Natural killer cell (primary cell): Measurements from ENCODE around the gene SEZ6L2. TPM values are rescaled to one million over a fixed set of nuclear protein-coding genes. Genes with fewer than 3 reads are reported as not detected.

Source experiments
- ATAC-seq, 3 donors: fragments of 150-1000 bp in 2 of 3; fragments of 200-7000 bp in 1 of 3; cut with Tn5 transposase; 1 replicate in 1 of 3; 2 replicates in 2 of 3; pipeline ENCODE4 v1.10.0; 2021; ENCODE audit warnings: mild to moderate bottlenecking in 2 of 3, moderate library complexity in 2 of 3
- DNase-seq, 2 donors: peaks; one replicate each; pipeline versions ENCODE4 v3.0.0 to v3.0.0-alpha.2; 2013 to 2021; ENCODE audit warnings: mixed read lengths in 1 of 2
- H3K27ac ChIP-seq: one replicate; pipeline ENCODE4 v1.5.1; 2013; ENCODE audit warnings: mild to moderate bottlenecking, low read length
- H3K27me3 ChIP-seq: one replicate; pipeline ENCODE4 v1.6.1; 2013; ENCODE audit warnings: low read length; ENCODE audit not compliant: control insufficient read depth, insufficient read depth
- H3K36me3 ChIP-seq: one replicate; pipeline ENCODE4 v1.6.1; 2013; ENCODE audit warnings: low read length; ENCODE audit not compliant: control insufficient read depth, insufficient read depth
- H3K4me1 ChIP-seq: one replicate; pipeline ENCODE4 v1.6.1; 2013; ENCODE audit warnings: low read length; ENCODE audit not compliant: control insufficient read depth, insufficient read depth
- H3K4me3 ChIP-seq: one replicate; pipeline ENCODE4 v1.5.1; 2013; ENCODE audit warnings: low read length
- H3K9me3 ChIP-seq: one replicate; pipeline ENCODE4 v1.6.1; 2013; ENCODE audit warnings: low read length; ENCODE audit not compliant: control insufficient read depth, insufficient read depth
- H3K27ac Mint-ChIP-seq, 2 donors: one replicate each; pipeline ENCODE4 v1.8.0; 2022; ENCODE audit warnings: mild to moderate bottlenecking in 2 of 2, mixed read lengths in 2 of 2, moderate library complexity in 1 of 2
- H3K27me3 Mint-ChIP-seq, 2 donors: one replicate each; pipeline ENCODE4 v1.8.0; 2022; ENCODE audit warnings: low read depth in 2 of 2, mixed read lengths in 2 of 2
- H3K36me3 Mint-ChIP-seq: one replicate; pipeline ENCODE4 v1.8.0; 2022; ENCODE audit warnings: mixed read lengths
- H3K4me1 Mint-ChIP-seq, 2 donors: one replicate each; pipeline ENCODE4 v1.8.0; 2022; ENCODE audit warnings: mixed read lengths in 2 of 2
- H3K4me3 Mint-ChIP-seq: one replicate; pipeline ENCODE4 v1.8.0; 2022; ENCODE audit warnings: mild to moderate bottlenecking, moderate library complexity, mixed read lengths
- H3K9me3 Mint-ChIP-seq, 2 donors: one replicate each; pipeline ENCODE4 v1.8.0; 2022; ENCODE audit warnings: mixed read lengths in 2 of 2
- WGBS: methylation state at CpG from one replicate; pipeline ENCODE4 v1.1.7; 2013; ENCODE audit warnings: missing lambda C conversion rate; ENCODE audit not compliant: insufficient coverage; 5-methylcytosine and 5-hydroxymethylcytosine counted together
- intact Hi-C: fragments of 100-400 bp; cut with micrococcal nuclease; formaldehyde crosslinking; loops from one replicate; pipeline ENCODE4 v1.14.2; 2022
- total RNA-seq, 4 donors: library from RNA; stranded (reverse); fragments of 120-200 nt in 1 of 4; gene quantifications; one replicate each; pipeline versions ENCODE4 v1.2.3 to v1.2.4, GENCODE V29; 2013 to 2022
- TF ChIP-seq, protein P1 (sequence below): fragments of 200-600 bp; IDR thresholded peaks from one replicate; pipeline ENCODE4 v1.8.0; 2022; ENCODE audit warnings: antibody characterized with exemption

The SEZ6L2 gene
- under 1 TPM in 1 of 3 donors, not detected in 2; 0.14 TPM for total RNA-seq
- not detected for total RNA-seq (2013)

DNA sequence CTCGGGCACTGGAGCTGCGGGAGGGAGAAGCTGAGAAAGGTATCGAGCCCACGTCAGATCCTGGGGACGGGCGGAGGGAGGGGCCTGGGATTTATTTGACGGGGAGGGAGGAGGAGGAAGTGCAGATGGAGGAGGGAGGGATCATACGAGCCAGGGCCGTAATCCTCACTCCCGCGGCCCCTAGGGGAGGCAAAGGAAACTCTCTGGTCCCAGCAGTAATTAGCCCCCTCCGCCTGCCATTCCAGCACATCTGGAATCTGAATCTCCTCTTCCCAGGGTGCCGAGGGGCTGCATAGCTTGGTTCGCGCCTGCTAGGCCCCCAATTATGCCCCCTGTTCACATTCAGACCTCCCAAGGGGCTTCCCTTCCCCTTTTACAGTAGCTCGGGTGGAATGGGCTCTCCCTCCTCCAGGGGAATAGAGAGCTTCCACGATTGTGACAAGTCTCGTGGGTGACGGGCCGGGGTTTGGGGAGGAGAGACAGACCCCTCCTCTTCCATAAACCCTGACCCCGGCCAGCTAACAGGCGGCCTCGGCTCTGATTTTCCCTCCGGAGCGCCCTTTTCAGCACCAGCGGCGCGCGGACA, at the start of gene SEZ6L2:
Gene SEZ6L2, minus strand, starts transcription at position 35 of the 586 bp plus-strand sequence. CDS start 531 bp downstream, outside the sequence.
- H3K27ac Mint-ChIP-seq = no peak within 1 kb of the TSS
- peak in 1 of 2 donors; percentile 23 for DNase-seq
- peaks cover 20 to 37% of the 10 kb centered on the region in 2 donors for H3K27me3 Mint-ChIP-seq
- H3K27me3 ChIP-seq = peaks cover 27% of the 10 kb centered on the region
- H3K4me3 Mint-ChIP-seq = peak within 1 kb of the TSS; percentile 70
- peaks cover 13% of the 10 kb centered on the region for H3K4me1 ChIP-seq
- no peaks in the 10 kb centered on the region for H3K9me3 Mint-ChIP-seq
- no peaks in the 10 kb centered on the region for H3K36me3 Mint-ChIP-seq
- TF ChIP-seq, protein P1, sequence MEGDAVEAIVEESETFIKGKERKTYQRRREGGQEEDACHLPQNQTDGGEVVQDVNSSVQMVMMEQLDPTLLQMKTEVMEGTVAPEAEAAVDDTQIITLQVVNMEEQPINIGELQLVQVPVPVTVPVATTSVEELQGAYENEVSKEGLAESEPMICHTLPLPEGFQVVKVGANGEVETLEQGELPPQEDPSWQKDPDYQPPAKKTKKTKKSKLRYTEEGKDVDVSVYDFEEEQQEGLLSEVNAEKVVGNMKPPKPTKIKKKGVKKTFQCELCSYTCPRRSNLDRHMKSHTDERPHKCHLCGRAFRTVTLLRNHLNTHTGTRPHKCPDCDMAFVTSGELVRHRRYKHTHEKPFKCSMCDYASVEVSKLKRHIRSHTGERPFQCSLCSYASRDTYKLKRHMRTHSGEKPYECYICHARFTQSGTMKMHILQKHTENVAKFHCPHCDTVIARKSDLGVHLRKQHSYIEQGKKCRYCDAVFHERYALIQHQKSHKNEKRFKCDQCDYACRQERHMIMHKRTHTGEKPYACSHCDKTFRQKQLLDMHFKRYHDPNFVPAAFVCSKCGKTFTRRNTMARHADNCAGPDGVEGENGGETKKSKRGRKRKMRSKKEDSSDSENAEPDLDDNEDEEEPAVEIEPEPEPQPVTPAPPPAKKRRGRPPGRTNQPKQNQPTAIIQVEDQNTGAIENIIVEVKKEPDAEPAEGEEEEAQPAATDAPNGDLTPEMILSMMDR = no peak
- H3K9me3 ChIP-seq = no peaks in the 10 kb centered on the region
- H3K4me3 ChIP-seq = no peak within 1 kb of the TSS
- H3K4me1 Mint-ChIP-seq = peaks cover 5 to 13% of the 10 kb centered on the region in 2 donors
- ATAC-seq = no peak
- no peaks in the 10 kb centered on the region for H3K36me3 ChIP-seq
- no peak within 1 kb of the TSS for H3K27ac ChIP-seq
- intact Hi-C loops = no loop called here
- under 1% methylated on average over 25 of the region's 29 CpGs for WGBS

DNA sequence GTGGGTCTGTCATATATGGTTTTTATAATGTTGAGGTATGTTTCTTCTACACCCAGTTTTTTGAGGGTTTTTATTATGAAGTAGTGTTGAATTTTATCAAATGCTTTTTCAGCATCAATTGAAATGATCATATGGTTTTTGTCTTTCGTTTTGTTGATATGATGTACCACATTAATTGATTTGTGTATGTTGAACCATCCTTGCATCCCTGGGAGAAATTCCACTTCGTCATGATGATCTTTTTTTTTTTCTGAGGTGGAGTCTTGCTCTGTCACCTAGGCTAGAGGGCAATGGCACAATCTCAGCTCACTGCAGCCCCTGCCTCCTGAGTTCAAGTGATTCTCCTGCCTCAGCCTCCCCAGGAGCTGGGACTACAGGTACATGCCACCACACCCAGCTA, 48.5 kb upstream of the SEZ6L2 start:
- intact Hi-C loops = no loop called here
- no peaks in the 10 kb centered on the region for H3K9me3 Mint-ChIP-seq
- WGBS = 87% methylated on average over 2 of the region's 2 CpGs
- H3K4me3 Mint-ChIP-seq = no peak overlapping the region
- no peak overlapping the region for H3K27ac ChIP-seq
- no peaks in the 10 kb centered on the region for H3K4me1 ChIP-seq
- no peak overlapping the region for H3K27ac Mint-ChIP-seq
- no peaks in the 10 kb centered on the region for H3K27me3 ChIP-seq
- TF ChIP-seq, protein P1 = no peak
- no peak overlapping the region for H3K4me3 ChIP-seq
- ATAC-seq = no peak
- no peaks in the 10 kb centered on the region for H3K36me3 ChIP-seq
- no peaks in the 10 kb centered on the region for H3K9me3 ChIP-seq
- H3K4me1 Mint-ChIP-seq = no peaks in the 10 kb centered on the region
- H3K27me3 Mint-ChIP-seq = peaks cover 0 to 11% of the 10 kb centered on the region in 2 donors
- H3K36me3 Mint-ChIP-seq = no peaks in the 10 kb centered on the region
- no peak for DNase-seq

GRCh38 chr16:29943846-29944799, 44.8 kb upstream of the SEZ6L2 start:
- ATAC-seq (no peak), DNase-seq (no peak)
- no peaks in the 10 kb centered on the region for H3K36me3 Mint-ChIP-seq
- 94% methylated on average over 10 of the region's 11 CpGs for WGBS
- no peaks in the 10 kb centered on the region for H3K4me1 Mint-ChIP-seq
- no peaks in the 10 kb centered on the region for H3K9me3 ChIP-seq
- no peak overlapping the region for H3K4me3 ChIP-seq
- H3K27me3 Mint-ChIP-seq = peaks cover 0 to 20% of the 10 kb centered on the region in 2 donors
- no peaks in the 10 kb centered on the region for H3K9me3 Mint-ChIP-seq
- H3K27ac Mint-ChIP-seq = no peak overlapping the region
- peaks cover 5% of the 10 kb centered on the region for H3K27me3 ChIP-seq
- TF ChIP-seq, protein P1 = no peak
- no peak overlapping the region for H3K27ac ChIP-seq
- no peaks in the 10 kb centered on the region for H3K36me3 ChIP-seq
- no peaks in the 10 kb centered on the region for H3K4me1 ChIP-seq
- intact Hi-C loops = no loop called here
- no peak overlapping the region for H3K4me3 Mint-ChIP-seq
